Activated CD4-positive, alpha-beta memory T cell treated with anti-CD3 and anti-CD28 coated beads, Interleukin-2, amount 10 ng/mL, durations not matched to agents 7 days and 5 days (primary cell): ENCODE data around the gene MAP2K1. TPM values are rescaled to one million over a fixed set of nuclear protein-coding genes. Genes with fewer than 3 reads are reported as not detected.

ENCODE experiments used
- CTCF ChIA-PET: fragments of 350-600 bp; sonication (Branson Sonifier 250); formaldehyde crosslinking; loops from one replicate; lab custom pipeline; 2021; ENCODE audit warnings: antibody characterized with exemption, inconsistent platforms; lab: Charles Lee
- POLR2A ChIA-PET: fragments of 350-600 bp; sonication (Branson Sonifier 250); formaldehyde crosslinking; loops from one replicate; lab custom pipeline; 2021; ENCODE audit warnings: antibody characterized with exemption; lab: Charles Lee
- DNase-seq: peaks from one replicate; pipeline ENCODE4 v3.0.0-alpha.2; 2020
- H3K27ac Mint-ChIP-seq: one replicate; pipeline ENCODE4 v1.8.0; 2021; ENCODE audit warnings: mild to moderate bottlenecking, mixed read lengths
- H3K27me3 Mint-ChIP-seq: one replicate; pipeline ENCODE4 v1.8.0; 2021; ENCODE audit warnings: mixed read lengths
- H3K36me3 Mint-ChIP-seq: one replicate; pipeline ENCODE4 v1.8.0; 2021; ENCODE audit warnings: low read depth, mixed read lengths
- H3K4me1 Mint-ChIP-seq: one replicate; pipeline ENCODE4 v1.8.0; 2021; ENCODE audit warnings: mixed read lengths
- H3K4me3 Mint-ChIP-seq: one replicate; pipeline ENCODE4 v1.8.0; 2021; ENCODE audit warnings: mild to moderate bottlenecking, mixed read lengths
- H3K9me3 Mint-ChIP-seq: one replicate; pipeline ENCODE4 v1.8.0; 2021; ENCODE audit warnings: mixed read lengths
- total RNA-seq, 2 experiments: library from RNA; stranded (reverse); gene quantifications; one replicate each; pipeline ENCODE4 v1.2.3, GENCODE V29; 2021

MAP2K1 gene
- total RNA-seq, 2 experiments from 2014 or later, result 87.6 to 89.0 TPM

DNA sequence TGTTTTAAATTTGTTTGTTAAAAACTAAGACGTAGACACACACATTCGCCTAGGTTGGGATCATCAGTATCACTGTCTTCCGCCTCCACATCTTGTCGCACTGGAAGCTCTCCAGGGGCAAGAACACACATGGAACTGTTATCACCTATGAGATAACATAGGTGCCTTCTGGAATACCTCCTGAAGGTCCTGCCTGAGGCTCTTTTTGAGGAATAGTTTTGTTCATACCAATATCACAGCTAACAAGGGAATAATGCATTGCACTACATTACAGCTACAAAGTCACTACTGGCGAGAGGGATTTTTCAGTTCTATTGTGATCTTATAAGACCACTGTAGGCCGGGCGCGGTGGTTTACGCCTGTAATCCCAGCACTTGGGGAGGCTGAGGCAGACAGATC lies 148.3 kb downstream of the MAP2K1 start:
- H3K4me1 Mint-ChIP-seq, result no peaks in the 10 kb centered on the region
- POLR2A ChIA-PET, result no interaction called here
- H3K9me3 Mint-ChIP-seq, result no peaks in the 10 kb centered on the region
- H3K27me3 Mint-ChIP-seq, result no peaks in the 10 kb centered on the region
- H3K36me3 Mint-ChIP-seq, result peaks cover 41% of the 10 kb centered on the region
- no peak overlapping the region for H3K27ac Mint-ChIP-seq
- CTCF ChIA-PET, result interaction anchor here (1.0 kb wide), 1 partner anchor 22 kb away, joined by 3 read pairs; no protein-coding TSS in a partner anchor
- H3K4me3 Mint-ChIP-seq, result no peak overlapping the region
- no peak for DNase-seq

Other genes with a start within 250 kb of the MAP2K1 start
- not detected for gene MEGF11, start 133.2 kb upstream of the MAP2K1 start, total RNA-seq
- gene DIS3L, start 93.3 kb upstream of the MAP2K1 start, total RNA-seq, result 10 to 100 TPM; 24.0 to 24.9 TPM
- 10 to 100 TPM; 27.2 to 28.9 TPM for gene TIPIN, start 30.2 kb upstream of the MAP2K1 start, total RNA-seq
- gene SNAPC5, start 110.8 kb downstream of the MAP2K1 start, total RNA-seq, result 10 to 100 TPM; 16.7 to 17.2 TPM
- gene RPL4, start 117.9 kb downstream of the MAP2K1 start, total RNA-seq, result 1,000 to 10,000 TPM; 2,309 to 2,338 TPM
- gene ZWILCH, start 118.4 kb downstream of the MAP2K1 start, total RNA-seq, result 10 to 100 TPM; 28.9 to 30.0 TPM
- gene LCTL, start 179.1 kb downstream of the MAP2K1 start, total RNA-seq, result not detected